Measurements from ENCODE around the gene CDK14. TPM values are rescaled to one million over a fixed set of nuclear protein-coding genes. Genes with fewer than 3 reads are reported as not detected.

CDK14 gene
- total and polyA plus RNA-seq, 2 donors (not counting 3 experiments of a cell fraction or from before 2014, with no cell fraction given): 5.5 to 34.2 TPM

DNA sequence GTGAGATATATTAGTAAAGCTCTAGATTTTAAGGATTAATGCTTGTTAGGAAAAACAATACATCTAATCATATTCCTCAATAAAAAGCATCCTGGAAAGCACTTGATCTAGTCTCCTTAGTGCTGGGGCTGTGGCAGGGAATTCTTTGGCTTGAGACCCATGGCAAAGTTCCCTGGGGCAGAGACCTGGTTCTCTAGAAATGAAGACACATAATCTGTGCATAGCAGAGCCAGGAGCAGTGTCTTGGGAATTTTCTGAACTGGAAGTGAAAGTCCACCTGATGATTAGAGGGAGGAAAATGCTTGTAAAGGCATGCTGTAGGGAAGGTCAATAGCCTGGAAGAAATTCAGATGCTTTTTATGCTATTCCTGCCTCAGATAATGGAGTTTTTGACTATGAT lies 247.4 kb downstream of the CDK14 start:
- dilution Hi-C loops (cut with MboI; ENCODE audit: extremely low pct_ligation_motif_present, low sequenced_read_pairs): no loop called here
- H3K36me3 ChIP-seq (ENCODE audit: control insufficient read depth in 2 of 2, extremely low read depth in 1 of 2, insufficient read depth in 2 of 2, low read length in 2 of 2): no peaks in the 10 kb centered on the region
- CTCF ChIA-PET: interaction anchor here (1.2 to 1.7 kb wide), 4 partner anchors 10 to 25 kb away, joined by 3 to 4 read pairs (median 4); no protein-coding TSS in a partner anchor
- H3K27me3 ChIP-seq (ENCODE audit: control insufficient read depth in 2 of 2, insufficient read depth in 2 of 2, low read length in 2 of 2): no peaks in the 10 kb centered on the region
- intact Hi-C loops (cut with micrococcal nuclease): no loop called here
- no peak overlapping the region for H3K4me2 ChIP-seq (ENCODE audit: insufficient read depth, low read length)
- H3K9me1 ChIP-seq (replicated peaks; ENCODE audit: control insufficient read depth, extremely low read depth, insufficient read depth, low read length): peaks cover 2% of the 10 kb centered on the region
- no peak for DNase-seq (ENCODE audit: low read depth, low spot score)
- TF ChIP-seq GATA2 (IDR thresholded peaks at IDR 0.05; ENCODE audit: insufficient read depth, insufficient read length, low read depth, low read length) (no peak), EZH2 (IDR thresholded peaks at IDR 0.05; ENCODE audit: borderline replicate concordance, low read depth, low read length, severe bottlenecking) (no peak), FOS (IDR thresholded peaks at IDR 0.05; ENCODE audit: borderline replicate concordance, insufficient read depth, low read length) (no peak), MYC (IDR thresholded peaks at IDR 0.05; ENCODE audit: low read depth, low read length) (no peak), POLR2A (IDR thresholded peaks at IDR 0.05; ENCODE audit: low read depth, low read length) (no peak), JUN (IDR thresholded peaks at IDR 0.05; ENCODE audit: borderline replicate concordance, insufficient read depth, insufficient read length, low read depth) (no peak), POLR2AphosphoS5 (IDR thresholded peaks at IDR 0.05; ENCODE audit: insufficient read depth, low read depth, low read length) (no peak)
- TF ChIP-seq, protein P1, sequence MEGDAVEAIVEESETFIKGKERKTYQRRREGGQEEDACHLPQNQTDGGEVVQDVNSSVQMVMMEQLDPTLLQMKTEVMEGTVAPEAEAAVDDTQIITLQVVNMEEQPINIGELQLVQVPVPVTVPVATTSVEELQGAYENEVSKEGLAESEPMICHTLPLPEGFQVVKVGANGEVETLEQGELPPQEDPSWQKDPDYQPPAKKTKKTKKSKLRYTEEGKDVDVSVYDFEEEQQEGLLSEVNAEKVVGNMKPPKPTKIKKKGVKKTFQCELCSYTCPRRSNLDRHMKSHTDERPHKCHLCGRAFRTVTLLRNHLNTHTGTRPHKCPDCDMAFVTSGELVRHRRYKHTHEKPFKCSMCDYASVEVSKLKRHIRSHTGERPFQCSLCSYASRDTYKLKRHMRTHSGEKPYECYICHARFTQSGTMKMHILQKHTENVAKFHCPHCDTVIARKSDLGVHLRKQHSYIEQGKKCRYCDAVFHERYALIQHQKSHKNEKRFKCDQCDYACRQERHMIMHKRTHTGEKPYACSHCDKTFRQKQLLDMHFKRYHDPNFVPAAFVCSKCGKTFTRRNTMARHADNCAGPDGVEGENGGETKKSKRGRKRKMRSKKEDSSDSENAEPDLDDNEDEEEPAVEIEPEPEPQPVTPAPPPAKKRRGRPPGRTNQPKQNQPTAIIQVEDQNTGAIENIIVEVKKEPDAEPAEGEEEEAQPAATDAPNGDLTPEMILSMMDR (IDR thresholded peaks at IDR 0.05; ENCODE audit: extremely low read depth in 1 of 2, insufficient read depth in 1 of 2, low read depth in 1 of 2, low read length in 2 of 2): no peak
- TF ChIP-seq, protein P2, sequence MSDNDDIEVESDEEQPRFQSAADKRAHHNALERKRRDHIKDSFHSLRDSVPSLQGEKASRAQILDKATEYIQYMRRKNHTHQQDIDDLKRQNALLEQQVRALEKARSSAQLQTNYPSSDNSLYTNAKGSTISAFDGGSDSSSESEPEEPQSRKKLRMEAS (IDR thresholded peaks at IDR 0.05; ENCODE audit: insufficient read depth, insufficient read length): no peak
- no peak overlapping the region for H2AFZ ChIP-seq (ENCODE audit: low read depth, low read length)
- no peaks in the 10 kb centered on the region for H3K9me3 ChIP-seq (replicated peaks; ENCODE audit: control insufficient read depth, insufficient read depth, low read length)
- no peaks in the 10 kb centered on the region for H4K20me1 ChIP-seq (replicated peaks; ENCODE audit: control insufficient read depth, extremely low read depth, insufficient read depth, low read length)
- no TSS peak for BruUV-seq (replicated peaks)
- no peak for FAIRE-seq
- no peaks in the 10 kb centered on the region for H3K4me1 ChIP-seq (ENCODE audit: control insufficient read depth, extremely low read depth, insufficient read depth, low read length)
- no peak overlapping the region for H3K9ac ChIP-seq (replicated peaks; ENCODE audit: extremely low read depth, insufficient read depth, low read length)
- no peaks in the 10 kb centered on the region for H3K79me2 ChIP-seq (ENCODE audit: control insufficient read depth, insufficient read depth, low read length)
- no peak overlapping the region for H3K4me3 ChIP-seq (replicated peaks in 1 of 3; ENCODE audit: insufficient read depth in 1 of 3, low read depth in 1 of 3, low read length in 3 of 3)
- H3K27ac ChIP-seq (ENCODE audit: insufficient read depth, low read depth, low read length): no peak overlapping the region
- POLR2A ChIA-PET: no interaction called here
